ENCODE measurements around the gene CYP2A13. TPM values are rescaled to one million over a fixed set of nuclear protein-coding genes. Genes with fewer than 3 reads are reported as not detected.
"Not testable (repeated sequence)": the region's sequence is repeated elsewhere in the genome, so short reads cannot be mapped to it uniquely, and the experiment has no call there.

The CYP2A13 gene
- total RNA-seq, 4 donors from 2014 or later: not detected

DNA sequence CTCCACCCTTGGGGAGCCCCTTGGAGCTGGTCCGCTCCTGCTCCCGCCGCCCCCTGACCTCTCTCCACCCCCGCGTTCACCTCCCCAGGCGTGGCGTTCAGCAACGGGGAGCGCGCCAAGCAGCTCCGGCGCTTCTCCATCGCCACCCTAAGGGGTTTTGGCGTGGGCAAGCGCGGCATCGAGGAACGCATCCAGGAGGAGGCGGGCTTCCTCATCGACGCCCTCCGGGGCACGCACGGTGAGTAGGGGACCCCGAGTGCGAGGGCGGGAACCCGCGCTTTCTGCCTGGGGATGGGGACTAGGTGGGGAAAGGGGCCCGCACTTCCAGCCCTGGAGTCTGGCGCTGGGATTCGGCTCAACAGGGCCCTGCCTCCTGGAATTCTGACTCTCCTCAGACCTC is 1.7 kb downstream of the CYP2A13 start:
- no peak for TF ChIP-seq CTCF (IDR thresholded peaks at IDR 0.05 in 4 of 5, conservative IDR thresholded peaks at IDR 0.05 in 1 of 5)
- Histone ChIP-seq H3K9me3 (no peaks in the 10 kb centered on the region), H3K27ac (no peak overlapping the region), H3K4me3 (no peak overlapping the region), H3K27me3 (peaks cover 5 to 11% (median 11%) of the 10 kb centered on the region in 3 donors), H3K36me3 (no peaks in the 10 kb centered on the region), H3K4me1 (no peaks in the 10 kb centered on the region)
- in situ Hi-C loops (cut with MboI; ENCODE audit: low sequenced_read_pairs in 4 of 4): no loop called here
- ATAC-seq (no peak), DNase-seq (no peak)
- intact Hi-C loops (cut with DNase I; ENCODE audit: low total_unique reads): no loop called here

DNA sequence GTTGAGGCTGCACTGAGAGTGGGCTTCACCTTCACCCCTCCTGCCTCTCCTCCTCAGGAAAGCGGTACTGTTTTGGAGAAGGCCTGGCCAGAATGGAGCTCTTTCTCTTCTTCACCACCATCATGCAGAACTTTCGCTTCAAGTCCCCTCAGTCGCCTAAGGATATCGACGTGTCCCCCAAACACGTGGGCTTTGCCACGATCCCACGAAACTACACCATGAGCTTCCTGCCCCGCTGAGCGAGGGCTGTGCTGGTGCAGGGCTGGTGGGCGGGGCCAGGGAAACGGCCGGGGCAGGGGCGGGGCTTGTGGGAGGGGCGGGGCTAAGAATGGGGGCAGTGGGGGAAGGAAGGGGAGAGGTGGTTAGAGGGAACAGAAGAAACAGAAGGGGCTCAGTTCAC is 7.5 kb downstream of the CYP2A13 start:
- TF ChIP-seq CTCF (IDR thresholded peaks at IDR 0.05 in 4 of 5, conservative IDR thresholded peaks at IDR 0.05 in 1 of 5): no peak
- intact Hi-C loops (cut with DNase I; ENCODE audit: low total_unique reads): no loop called here
- Histone ChIP-seq H3K36me3 (no peaks in the 10 kb centered on the region), H3K4me1 (no peaks in the 10 kb centered on the region), H3K9me3 (no peaks in the 10 kb centered on the region), H3K4me3 (no peak overlapping the region), H3K27me3 (peaks cover 0 to 2% (median 1%) of the 10 kb centered on the region in 3 donors), H3K27ac (no peak overlapping the region)
- in situ Hi-C loops (cut with MboI; ENCODE audit: low sequenced_read_pairs in 4 of 4): no loop called here
- no peak for DNase-seq
- ATAC-seq: no peak

- in situ Hi-C loops (cut with MboI; ENCODE audit: low sequenced_read_pairs in 4 of 4) (no loop called here), intact Hi-C loops (cut with DNase I; ENCODE audit: low total_unique reads) (no loop called here)
- Histone ChIP-seq H3K27me3 (no peaks in the 10 kb centered on the region), H3K4me3 (no peak overlapping the region), H3K4me1 (no peaks in the 10 kb centered on the region), H3K9me3 (no peaks in the 10 kb centered on the region), H3K36me3 (no peaks in the 10 kb centered on the region), H3K27ac (no peak overlapping the region)
- no peak for TF ChIP-seq CTCF (IDR thresholded peaks at IDR 0.05 in 4 of 5, conservative IDR thresholded peaks at IDR 0.05 in 1 of 5)
- TF ChIP-seq POLR2A (IDR thresholded peaks at IDR 0.05): no peak
- DNase-seq: no peak
- ATAC-seq: no peak
These were observed 8.1 kb downstream of the CYP2A13 start for GRCh38 chr19:41096353-41096752.

DNA sequence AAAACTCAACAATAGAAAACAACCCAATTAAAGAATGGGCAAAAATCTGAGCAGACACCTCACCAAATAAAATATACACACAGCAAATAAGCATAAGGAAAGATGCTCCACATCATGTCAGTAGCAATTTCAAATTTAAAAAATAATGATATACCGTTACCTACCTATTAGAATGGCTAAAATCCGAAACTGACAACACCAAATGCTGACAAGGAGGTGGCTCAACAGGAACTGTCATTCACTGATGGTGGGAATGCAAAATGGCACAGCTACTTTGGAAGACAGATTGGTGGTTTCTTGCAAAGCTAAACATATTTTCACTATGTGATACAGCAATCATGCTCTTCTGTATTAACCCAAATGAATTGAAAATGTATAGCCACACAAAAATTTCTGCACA is 9.1 kb downstream of the CYP2A13 start:
- ATAC-seq (no peak), DNase-seq (no peak)
- in situ Hi-C loops (cut with MboI; ENCODE audit: low sequenced_read_pairs in 4 of 4): no loop called here
- Histone ChIP-seq H3K9me3 (no peaks in the 10 kb centered on the region), H3K4me1 (no peaks in the 10 kb centered on the region), H3K4me3 (no peak overlapping the region), H3K27ac (no peak overlapping the region), H3K36me3 (no peaks in the 10 kb centered on the region), H3K27me3 (no peaks in the 10 kb centered on the region)
- intact Hi-C loops (cut with DNase I; ENCODE audit: low total_unique reads): no loop called here
- TF ChIP-seq CTCF (IDR thresholded peaks at IDR 0.05 in 4 of 5, conservative IDR thresholded peaks at IDR 0.05 in 1 of 5) (no peak), POLR2A (IDR thresholded peaks at IDR 0.05) (no peak)

DNA sequence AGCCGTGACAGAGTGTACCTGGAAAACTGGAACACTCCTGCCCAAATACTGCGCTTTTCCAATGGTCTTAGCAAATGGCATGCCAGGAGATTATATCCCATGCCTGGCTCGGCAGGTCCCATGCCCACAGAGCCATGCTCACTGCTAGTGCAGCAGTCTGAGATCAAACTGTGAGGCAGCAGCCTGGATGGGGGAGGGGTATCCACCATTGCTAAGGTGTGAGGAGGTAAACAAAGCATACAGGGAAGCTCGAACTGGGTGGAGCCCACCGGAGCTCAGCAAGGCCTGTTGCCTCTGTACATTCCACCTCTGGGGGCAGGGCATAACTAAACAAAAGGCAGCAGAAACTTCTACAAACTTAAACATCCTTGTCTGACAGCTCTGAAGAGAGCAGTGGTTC is 10.5 kb downstream of the CYP2A13 start:
- ATAC-seq (no peak), DNase-seq (no peak)
- in situ Hi-C loops (cut with MboI; ENCODE audit: low sequenced_read_pairs in 4 of 4) (no loop called here), intact Hi-C loops (cut with DNase I; ENCODE audit: low total_unique reads) (no loop called here)
- Histone ChIP-seq H3K27me3 (no peaks in the 10 kb centered on the region), H3K36me3 (no peaks in the 10 kb centered on the region), H3K27ac (no peak overlapping the region), H3K4me1 (no peaks in the 10 kb centered on the region), H3K4me3 (no peak overlapping the region), H3K9me3 (no peaks in the 10 kb centered on the region)
- TF ChIP-seq POLR2A (IDR thresholded peaks at IDR 0.05) (no peak), CTCF (IDR thresholded peaks at IDR 0.05 in 4 of 5, conservative IDR thresholded peaks at IDR 0.05 in 1 of 5) (no peak)

DNA sequence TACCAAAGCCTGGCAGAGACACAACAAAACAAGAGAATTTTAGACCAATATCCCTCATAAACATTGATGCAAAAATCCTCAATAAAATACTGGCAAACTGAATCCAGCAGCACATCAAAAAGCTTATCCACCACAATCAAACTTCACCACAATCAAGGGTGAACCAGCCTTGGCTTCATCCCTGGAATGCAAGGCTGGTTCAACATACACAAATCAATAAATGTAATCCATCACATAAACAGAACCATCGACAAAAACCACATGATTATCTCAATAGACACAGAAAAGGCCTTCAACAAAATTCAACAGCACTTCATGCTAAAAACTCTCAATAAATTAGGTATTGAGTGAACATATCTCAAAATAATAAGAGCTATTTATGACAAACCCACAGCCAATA is 14.0 kb downstream of the CYP2A13 start:
- intact Hi-C loops (cut with DNase I; ENCODE audit: low total_unique reads); in situ Hi-C loops (cut with MboI; ENCODE audit: low sequenced_read_pairs in 4 of 4); DNase-seq; ATAC-seq; H3K4me3 ChIP-seq; H3K27me3 ChIP-seq; H3K4me1 ChIP-seq; H3K9me3 ChIP-seq; H3K36me3 ChIP-seq; H3K27ac ChIP-seq: not testable (repeated sequence)
